ENCODE measurements around the gene MAF.

The MAF gene

DNA sequence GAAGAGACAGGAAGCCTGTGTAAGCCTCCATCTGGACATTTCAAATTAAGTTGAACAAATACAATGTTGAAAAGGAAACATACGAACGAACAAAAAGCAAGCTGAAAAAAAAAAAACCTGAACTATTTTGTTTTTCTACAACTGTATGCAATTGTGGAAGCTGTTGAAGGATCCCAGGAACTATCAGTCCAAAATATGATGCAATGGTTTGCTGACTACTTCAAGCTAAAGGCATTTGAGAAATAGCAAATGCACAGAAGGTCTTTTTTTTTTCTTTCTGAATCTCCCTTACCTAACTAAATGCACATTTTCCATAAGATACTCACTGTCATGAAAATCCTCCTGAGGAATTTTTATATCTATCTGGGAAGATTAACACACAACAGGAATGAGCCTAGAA, 40.2 kb downstream of the MAF start:
- ATAC-seq = no peak
- H3K36me3 Mint-ChIP-seq (ENCODE audit: low read depth) = no peaks in the 10 kb centered on the region
- peaks cover 8% of the 10 kb centered on the region for H3K9me3 Mint-ChIP-seq
- no peak overlapping the region for H3K4me3 Mint-ChIP-seq
- DNase-seq = no peak
- no peak overlapping the region for H3K27ac Mint-ChIP-seq
- H3K4me1 Mint-ChIP-seq = no peaks in the 10 kb centered on the region
- H3K27me3 Mint-ChIP-seq = peaks cover 10% of the 10 kb centered on the region

GRCh38 chr16:79559532-79559931, 41.0 kb downstream of the MAF start:
- H3K4me1 Mint-ChIP-seq = no peaks in the 10 kb centered on the region
- no peaks in the 10 kb centered on the region for H3K36me3 Mint-ChIP-seq (ENCODE audit: low read depth)
- no peak overlapping the region for H3K27ac Mint-ChIP-seq
- H3K4me3 Mint-ChIP-seq = no peak overlapping the region
- H3K9me3 Mint-ChIP-seq = peaks cover 8% of the 10 kb centered on the region
- peaks cover 10% of the 10 kb centered on the region for H3K27me3 Mint-ChIP-seq
- DNase-seq (no peak), ATAC-seq (no peak)

DNA sequence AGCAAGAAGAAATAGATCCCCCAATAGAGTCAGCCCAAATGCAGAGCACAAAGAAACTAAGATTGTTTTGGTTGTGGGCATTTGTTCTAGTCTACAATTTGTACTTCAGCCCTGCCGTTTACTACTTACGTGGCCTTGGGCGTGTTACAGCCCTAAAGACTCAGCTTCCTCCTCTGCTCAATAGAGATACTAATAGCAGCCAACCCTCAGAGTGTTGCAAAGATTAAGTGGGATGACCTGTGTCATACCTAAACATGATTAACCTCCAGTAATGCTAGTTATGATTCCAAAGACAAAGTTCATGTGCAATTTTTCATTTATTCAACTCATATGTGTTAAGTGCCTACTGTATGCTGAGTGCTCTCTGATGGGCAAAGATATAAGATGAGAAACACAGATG, 43.1 kb downstream of the MAF start:
- peaks cover 8% of the 10 kb centered on the region for H3K9me3 Mint-ChIP-seq
- no peaks in the 10 kb centered on the region for H3K36me3 Mint-ChIP-seq (ENCODE audit: low read depth)

GRCh38 chr16:79554912-79555311, 45.6 kb downstream of the MAF start:
- no peak for DNase-seq
- Mint-ChIP-seq H3K9me3 (peaks cover 8% of the 10 kb centered on the region), H3K36me3 (ENCODE audit: low read depth) (no peaks in the 10 kb centered on the region), H3K27ac (no peak overlapping the region), H3K4me1 (no peaks in the 10 kb centered on the region), H3K27me3 (no peaks in the 10 kb centered on the region), H3K4me3 (no peak overlapping the region)
- ATAC-seq = no peak

More for the DNA sequence above, 43.1 kb downstream of the MAF start:
- H3K27ac Mint-ChIP-seq = no peak overlapping the region
- H3K4me1 Mint-ChIP-seq = no peaks in the 10 kb centered on the region
- DNase-seq (no peak), ATAC-seq (no peak)
- peaks cover 4% of the 10 kb centered on the region for H3K27me3 Mint-ChIP-seq
- no peak overlapping the region for H3K4me3 Mint-ChIP-seq

- Mint-ChIP-seq H3K9me3 (no peaks in the 10 kb centered on the region), H3K27me3 (peaks cover 8% of the 10 kb centered on the region), H3K4me1 (no peaks in the 10 kb centered on the region), H3K4me3 (no peak overlapping the region), H3K27ac (no peak overlapping the region), H3K36me3 (ENCODE audit: low read depth) (no peaks in the 10 kb centered on the region)
- DNase-seq = no peak
- ATAC-seq = no peak
These were observed 50.2 kb downstream of the MAF start for GRCh38 chr16:79550373-79550772.

DNA sequence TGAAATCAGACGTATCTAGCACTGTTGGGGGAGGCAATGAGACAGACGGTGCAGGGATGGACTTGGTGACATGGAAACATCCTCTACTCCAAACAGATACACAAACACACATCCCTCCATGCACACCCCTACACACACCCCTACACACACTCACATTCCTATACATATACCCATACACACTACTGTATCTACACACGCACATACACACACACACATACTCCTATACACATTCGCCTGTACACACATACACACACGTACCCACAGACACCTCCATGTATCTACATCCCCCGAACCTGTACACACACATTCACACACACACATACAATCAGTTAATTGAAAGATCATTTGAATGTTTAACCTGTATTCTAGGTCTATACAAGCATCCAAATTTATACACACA, 53.5 kb downstream of the MAF start:
- Mint-ChIP-seq H3K27me3 (peaks cover 8% of the 10 kb centered on the region), H3K27ac (no peak overlapping the region), H3K9me3 (no peaks in the 10 kb centered on the region), H3K36me3 (ENCODE audit: low read depth) (no peaks in the 10 kb centered on the region), H3K4me3 (no peak overlapping the region), H3K4me1 (no peaks in the 10 kb centered on the region)
- ATAC-seq = no peak
- no peak for DNase-seq
